AG10803 (cell line): ENCODE data around the gene FUT6.
"Not testable (repeated sequence)": the region's sequence is repeated elsewhere in the genome, so short reads cannot be mapped to it uniquely, and the experiment has no call there.

ENCODE experiments used
- DNase-seq: peaks from one replicate; pipeline ENCODE4 v3.0.0; 2010; ENCODE audit warnings: low read depth
- H3K4me3 ChIP-seq: 2 replicates; pipeline ENCODE4 v1.5.1; 2011; ENCODE audit warnings: mild to moderate bottlenecking, low read length, control low read depth
- TF ChIP-seq, protein P1 (sequence below): conservative IDR thresholded peaks from 2 replicates; pipeline ENCODE4 v1.5.1; 2011; ENCODE audit warnings: mild to moderate bottlenecking, low read length, control low read depth, inconsistent platforms

FUT6 gene

DNA sequence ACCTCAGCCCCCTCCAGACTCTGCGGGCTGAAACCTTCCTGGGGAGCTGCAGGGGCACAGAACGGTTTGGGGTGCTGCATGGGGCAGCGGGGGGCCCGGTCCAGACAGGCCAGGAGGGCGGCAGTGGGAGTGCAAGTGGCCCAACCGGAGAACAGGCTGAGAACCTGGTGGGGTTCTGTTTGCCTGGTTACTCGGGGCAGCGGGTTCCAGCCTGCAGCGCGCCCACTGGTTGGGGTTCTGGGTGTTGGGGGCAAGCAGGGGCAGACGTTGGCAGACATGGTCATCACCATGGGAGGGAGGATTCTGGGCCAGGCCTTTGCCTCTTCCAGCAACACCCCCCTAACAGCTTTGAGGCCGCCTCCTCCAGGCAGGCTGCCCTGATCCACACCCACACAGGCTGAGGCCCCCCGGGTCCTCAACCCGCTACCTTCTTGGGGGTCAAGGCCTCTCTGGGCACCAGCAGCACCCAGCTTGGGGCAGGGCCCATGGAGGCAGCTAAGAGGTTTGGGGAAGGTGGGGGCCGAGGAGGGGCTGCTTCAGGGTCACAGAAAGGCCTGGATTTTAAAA is 54.8 kb downstream of the FUT6 start, which contains the start of gene PRR22:
TSS of gene PRR22 (minus strand) at position 166 of the 567 bp plus-strand sequence. CDS start at position 80, 86 bp downstream.
- DNase-seq: no peak
- TF ChIP-seq, protein P1, sequence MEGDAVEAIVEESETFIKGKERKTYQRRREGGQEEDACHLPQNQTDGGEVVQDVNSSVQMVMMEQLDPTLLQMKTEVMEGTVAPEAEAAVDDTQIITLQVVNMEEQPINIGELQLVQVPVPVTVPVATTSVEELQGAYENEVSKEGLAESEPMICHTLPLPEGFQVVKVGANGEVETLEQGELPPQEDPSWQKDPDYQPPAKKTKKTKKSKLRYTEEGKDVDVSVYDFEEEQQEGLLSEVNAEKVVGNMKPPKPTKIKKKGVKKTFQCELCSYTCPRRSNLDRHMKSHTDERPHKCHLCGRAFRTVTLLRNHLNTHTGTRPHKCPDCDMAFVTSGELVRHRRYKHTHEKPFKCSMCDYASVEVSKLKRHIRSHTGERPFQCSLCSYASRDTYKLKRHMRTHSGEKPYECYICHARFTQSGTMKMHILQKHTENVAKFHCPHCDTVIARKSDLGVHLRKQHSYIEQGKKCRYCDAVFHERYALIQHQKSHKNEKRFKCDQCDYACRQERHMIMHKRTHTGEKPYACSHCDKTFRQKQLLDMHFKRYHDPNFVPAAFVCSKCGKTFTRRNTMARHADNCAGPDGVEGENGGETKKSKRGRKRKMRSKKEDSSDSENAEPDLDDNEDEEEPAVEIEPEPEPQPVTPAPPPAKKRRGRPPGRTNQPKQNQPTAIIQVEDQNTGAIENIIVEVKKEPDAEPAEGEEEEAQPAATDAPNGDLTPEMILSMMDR: no peak
- no peak within 1 kb of the TSS for H3K4me3 ChIP-seq

DNA sequence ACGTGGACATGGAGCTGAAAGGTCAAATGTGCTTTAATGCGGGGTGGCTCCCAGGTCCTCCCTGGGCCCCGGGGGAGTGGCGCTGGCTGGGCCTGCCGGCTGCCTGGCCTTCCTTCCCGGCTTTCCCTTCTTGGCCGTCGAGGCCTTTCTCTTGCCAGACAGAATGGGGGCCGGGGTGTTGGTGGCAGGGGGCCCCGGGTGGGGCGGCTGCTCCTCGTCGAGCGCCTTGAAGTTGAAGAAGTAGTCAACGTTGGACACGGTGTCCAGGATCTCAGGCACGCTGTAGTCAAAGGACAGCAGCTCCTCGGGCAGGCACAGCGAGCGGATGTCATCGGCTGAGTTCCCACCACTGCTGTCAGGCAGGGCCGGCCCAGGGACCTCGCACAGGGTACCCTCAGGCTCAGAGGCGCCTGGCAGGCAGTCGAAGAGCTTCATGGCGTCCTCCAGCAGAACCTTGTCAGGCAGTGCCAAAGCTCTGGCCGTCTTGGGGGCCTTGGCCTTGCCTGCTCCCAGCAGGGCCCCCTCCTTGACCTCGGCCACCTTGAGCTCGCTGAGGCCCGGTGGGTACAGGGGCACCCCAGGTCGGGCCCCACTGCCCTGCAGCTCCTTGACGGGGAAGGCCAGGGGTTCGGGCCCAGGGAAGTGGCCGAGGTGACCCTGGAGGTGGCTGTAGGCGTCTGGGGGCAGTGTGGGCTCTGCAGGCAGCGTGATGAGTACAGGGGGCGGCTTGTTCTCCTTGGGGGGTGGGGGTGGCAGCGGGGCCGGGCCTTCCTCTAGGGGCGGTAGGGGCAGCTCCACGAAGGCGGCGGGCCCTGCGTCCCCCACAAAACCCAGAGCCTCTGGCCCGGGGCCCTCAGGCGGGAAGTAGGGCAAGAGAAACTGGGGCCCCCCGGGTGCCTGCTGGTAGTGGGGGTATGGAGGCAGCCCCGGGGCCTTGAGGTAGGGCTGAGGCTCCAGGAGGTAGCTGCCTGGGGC is 56.3 kb downstream of the FUT6 start:
- TF ChIP-seq, protein P1: no peak
- no peak overlapping the region for H3K4me3 ChIP-seq
- DNase-seq: no peak

DNA sequence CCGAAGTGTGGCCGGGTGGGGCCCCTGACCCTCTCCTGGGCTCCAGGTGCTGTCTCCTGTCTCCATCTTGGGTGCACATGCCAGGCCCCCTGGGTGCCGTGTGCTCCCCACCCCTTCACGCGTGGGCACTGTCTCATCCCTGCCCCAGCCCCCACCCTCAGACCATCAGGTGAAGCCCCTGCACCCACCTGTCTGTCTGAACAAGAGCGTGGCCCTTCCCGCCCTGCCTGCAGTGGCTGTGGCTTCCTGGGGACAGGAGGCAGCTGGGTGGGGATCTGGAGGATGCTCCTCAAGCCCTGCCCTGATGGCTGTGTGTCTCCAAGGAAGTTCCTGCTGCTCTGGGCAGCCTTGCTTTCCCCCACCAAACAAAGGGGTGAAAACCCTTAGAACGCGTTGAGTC is 57.2 kb downstream of the FUT6 start:
- H3K4me3 ChIP-seq: no peak overlapping the region
- TF ChIP-seq, protein P1: no peak
- no peak for DNase-seq

DNA sequence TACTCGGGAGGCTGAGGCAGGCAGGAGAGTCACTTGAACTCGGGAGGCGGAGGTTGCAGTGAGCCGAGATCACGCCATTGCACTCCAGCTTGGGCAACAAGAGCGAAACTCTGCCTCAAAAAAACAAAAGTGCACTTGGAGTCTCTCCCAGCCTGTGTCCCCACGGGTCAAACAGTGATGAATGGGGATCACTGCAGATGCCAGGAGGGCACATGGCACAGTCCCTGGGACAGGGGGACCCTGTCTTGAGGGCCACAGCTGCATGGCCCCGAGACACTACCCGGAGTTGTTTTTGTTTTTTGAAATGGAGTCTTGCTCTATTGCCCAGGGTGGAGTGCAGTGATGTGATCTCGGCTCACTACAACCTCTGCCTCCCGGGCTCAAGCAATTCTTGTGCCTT is 58.6 kb downstream of the FUT6 start:
- not testable (repeated sequence) for H3K4me3 ChIP-seq, DNase-seq
